Loucy (cell line): ENCODE results near the gene ACSF3.

Experiments used
- H2AFZ ChIP-seq: fragments of 200-600 bp; sonication (generic); 2 replicates; pipeline ENCODE4 v1.6.0; 2016; ENCODE audit warnings: antibody characterized with exemption, mild to moderate bottlenecking, low read length, moderate library complexity
- H3F3A ChIP-seq: fragments of 200-600 bp; 2 replicates; pipeline ENCODE4 v1.6.0; 2016; ENCODE audit warnings: antibody characterized with exemption, low read depth, mild to moderate bottlenecking
- H3K27me3 ChIP-seq: fragments of 200-600 bp; sonication (generic); 2 replicates; pipeline ENCODE4 v1.6.1; 2014; ENCODE audit warnings: low read length, mild to moderate bottlenecking; ENCODE audit not compliant: insufficient read depth, poor library complexity, severe bottlenecking
- H3K36me3 ChIP-seq: fragments of 200-600 bp; sonication (generic); 2 replicates; pipeline ENCODE4 v1.6.1; 2016; ENCODE audit warnings: low read length; ENCODE audit not compliant: insufficient read depth
- H3K4me1 ChIP-seq: fragments of 200-600 bp; sonication (generic); 2 replicates; pipeline ENCODE4 v1.5.1; 2014; ENCODE audit warnings: low read length, mild to moderate bottlenecking; ENCODE audit not compliant: insufficient read depth, poor library complexity, severe bottlenecking
- H3K4me2 ChIP-seq: fragments of 200-600 bp; sonication (generic); 2 replicates; pipeline ENCODE4 v1.6.0; 2014; ENCODE audit warnings: antibody characterized with exemption, low read length, low read depth, mild to moderate bottlenecking; ENCODE audit not compliant: poor library complexity, severe bottlenecking
- H3K4me3 ChIP-seq: fragments of 200-600 bp; sonication (generic); 2 replicates; pipeline ENCODE4 v1.5.1; 2014; ENCODE audit warnings: low read length, mild to moderate bottlenecking, mixed read lengths; ENCODE audit not compliant: poor library complexity, severe bottlenecking
- H3K79me2 ChIP-seq: fragments of 200-600 bp; sonication (generic); 2 replicates; pipeline ENCODE4 v1.6.1; 2014; ENCODE audit warnings: low read length; ENCODE audit not compliant: insufficient read depth
- H3K9ac ChIP-seq: fragments of 200-600 bp; sonication (generic); 2 replicates; pipeline ENCODE4 v1.6.0; 2014; ENCODE audit warnings: mild to moderate bottlenecking, low read depth, low read length, moderate library complexity; ENCODE audit not compliant: poor library complexity, severe bottlenecking
- H3K9me2 ChIP-seq: fragments of 200-600 bp; sonication (generic); replicated peaks from 2 replicates; pipeline ENCODE4 v1.6.1; 2016; ENCODE audit warnings: low read depth, low read length, mixed read lengths
- H3K9me3 ChIP-seq: fragments of 200-600 bp; sonication (generic); 2 replicates; pipeline ENCODE4 v1.6.1; 2014; ENCODE audit warnings: mild to moderate bottlenecking, antibody characterized with exemption, low read length, low read depth; ENCODE audit not compliant: insufficient read depth
- H4K20me1 ChIP-seq: fragments of 200-600 bp; sonication (generic); 2 replicates; pipeline ENCODE4 v1.6.0; 2014; ENCODE audit warnings: antibody characterized with exemption, low read length, mild to moderate bottlenecking; ENCODE audit not compliant: insufficient read depth, poor library complexity, severe bottlenecking
- EZH2phosphoT487 ChIP-seq: fragments of 200-600 bp; IDR thresholded peaks from 2 replicates; pipeline ENCODE4 v1.6.1; 2018; ENCODE audit warnings: antibody characterized with exemption, mild to moderate bottlenecking, moderate library complexity, borderline replicate concordance
- TF ChIP-seq, protein P1 (sequence below): fragments of 200-600 bp; sonication (generic); conservative IDR thresholded peaks from 2 replicates; pipeline ENCODE4 v1.5.1; 2014; ENCODE audit warnings: mild to moderate bottlenecking, antibody characterized with exemption, low read length

ACSF3 gene

GRCh38 chr16:89198417-89199240, 105.0 kb downstream of the ACSF3 start:
- Histone ChIP-seq H3K9ac (no peak overlapping the region), H3K27me3 (no peaks in the 10 kb centered on the region), H3K4me3 (no peak overlapping the region), H3K79me2 (no peaks in the 10 kb centered on the region), H3K36me3 (no peaks in the 10 kb centered on the region), H3K9me3 (no peaks in the 10 kb centered on the region), H3K9me2 (no peaks in the 10 kb centered on the region), H2AFZ (no peak overlapping the region), H4K20me1 (no peaks in the 10 kb centered on the region), H3F3A (no peaks in the 10 kb centered on the region), H3K4me1 (no peaks in the 10 kb centered on the region), H3K4me2 (no peak overlapping the region)
- TF ChIP-seq, protein P1, sequence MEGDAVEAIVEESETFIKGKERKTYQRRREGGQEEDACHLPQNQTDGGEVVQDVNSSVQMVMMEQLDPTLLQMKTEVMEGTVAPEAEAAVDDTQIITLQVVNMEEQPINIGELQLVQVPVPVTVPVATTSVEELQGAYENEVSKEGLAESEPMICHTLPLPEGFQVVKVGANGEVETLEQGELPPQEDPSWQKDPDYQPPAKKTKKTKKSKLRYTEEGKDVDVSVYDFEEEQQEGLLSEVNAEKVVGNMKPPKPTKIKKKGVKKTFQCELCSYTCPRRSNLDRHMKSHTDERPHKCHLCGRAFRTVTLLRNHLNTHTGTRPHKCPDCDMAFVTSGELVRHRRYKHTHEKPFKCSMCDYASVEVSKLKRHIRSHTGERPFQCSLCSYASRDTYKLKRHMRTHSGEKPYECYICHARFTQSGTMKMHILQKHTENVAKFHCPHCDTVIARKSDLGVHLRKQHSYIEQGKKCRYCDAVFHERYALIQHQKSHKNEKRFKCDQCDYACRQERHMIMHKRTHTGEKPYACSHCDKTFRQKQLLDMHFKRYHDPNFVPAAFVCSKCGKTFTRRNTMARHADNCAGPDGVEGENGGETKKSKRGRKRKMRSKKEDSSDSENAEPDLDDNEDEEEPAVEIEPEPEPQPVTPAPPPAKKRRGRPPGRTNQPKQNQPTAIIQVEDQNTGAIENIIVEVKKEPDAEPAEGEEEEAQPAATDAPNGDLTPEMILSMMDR = no peak
- no peak for TF ChIP-seq EZH2phosphoT487

DNA sequence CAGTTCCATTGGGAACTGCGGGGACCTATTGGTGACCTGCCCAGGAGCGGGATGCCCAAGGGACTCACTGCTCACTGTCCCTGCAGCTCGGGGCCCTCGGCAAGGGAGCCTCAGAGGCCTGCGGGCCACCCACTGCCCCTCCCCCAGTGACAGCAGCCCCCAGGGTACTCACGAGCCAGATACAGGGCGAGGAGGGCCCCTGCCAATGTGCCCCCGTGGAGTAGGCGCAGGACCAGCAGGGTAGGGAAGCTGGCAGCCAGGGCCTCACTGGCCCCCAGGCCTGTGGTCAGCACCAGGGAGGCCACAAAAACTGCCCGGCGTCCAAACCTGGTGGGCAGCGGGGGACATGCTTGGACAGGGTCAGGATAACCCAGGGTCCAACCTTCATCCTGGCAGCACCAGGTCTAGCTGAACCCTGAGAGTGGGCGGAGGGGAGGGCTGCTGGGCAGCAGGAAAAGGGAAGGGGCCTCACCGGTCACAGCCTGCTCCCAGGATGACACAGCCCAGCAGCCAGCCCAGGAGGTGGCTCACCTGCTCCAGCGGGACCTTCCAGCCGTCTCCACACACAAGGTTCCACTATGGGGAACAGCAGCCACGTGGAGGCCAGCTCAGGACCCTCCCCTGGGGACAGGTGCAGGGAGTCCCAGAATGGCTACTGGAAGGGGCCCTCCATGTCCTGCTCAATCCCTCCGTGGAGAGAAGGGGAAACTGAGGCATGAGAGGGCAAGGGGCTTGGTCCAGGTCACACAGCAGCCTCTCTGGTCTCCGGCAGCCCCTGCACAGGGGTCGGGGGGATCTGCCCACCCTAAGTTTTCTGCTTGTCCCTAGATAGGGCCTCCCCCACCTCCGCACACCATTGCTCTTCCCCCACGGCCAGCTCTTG, 105.8 kb downstream of the ACSF3 start:
- Histone ChIP-seq H3K36me3 (no peaks in the 10 kb centered on the region), H3K27me3 (no peaks in the 10 kb centered on the region), H3K79me2 (no peaks in the 10 kb centered on the region), H3K4me1 (no peaks in the 10 kb centered on the region), H3K4me3 (no peak overlapping the region), H4K20me1 (no peaks in the 10 kb centered on the region), H3K9me3 (no peaks in the 10 kb centered on the region), H3K4me2 (no peak overlapping the region), H3K9ac (no peak overlapping the region), H3F3A (no peaks in the 10 kb centered on the region), H2AFZ (no peak overlapping the region), H3K9me2 (no peaks in the 10 kb centered on the region)
- no peak for TF ChIP-seq EZH2phosphoT487
- TF ChIP-seq, protein P1 = no peak

- no peaks in the 10 kb centered on the region for H3F3A ChIP-seq
- no peaks in the 10 kb centered on the region for H3K79me2 ChIP-seq
- no peak within 1 kb of the TSS for H3K9ac ChIP-seq
- H2AFZ ChIP-seq = no peak within 1 kb of the TSS
- no peak within 1 kb of the TSS for H3K4me2 ChIP-seq
- no peaks in the 10 kb centered on the region for H4K20me1 ChIP-seq
- H3K9me3 ChIP-seq = no peaks in the 10 kb centered on the region
- TF ChIP-seq, protein P1 = no peak
- TF ChIP-seq EZH2phosphoT487 = no peak
- H3K4me1 ChIP-seq = no peaks in the 10 kb centered on the region
- H3K36me3 ChIP-seq = no peaks in the 10 kb centered on the region
- H3K27me3 ChIP-seq = no peaks in the 10 kb centered on the region
- H3K4me3 ChIP-seq = no peak within 1 kb of the TSS
- H3K9me2 ChIP-seq = no peaks in the 10 kb centered on the region
Observed at GRCh38 chr16:89200124-89200849, 106.6 kb downstream of the ACSF3 start, which contains the start of gene SLC22A31. Gene SLC22A31, minus strand, starts transcription at chr16:89200537. Its CDS starts 36 bp downstream, at chr16:89200501.
